Keratinocyte (primary cell): ENCODE results near the gene RRAD.

Experiments used
- CTCF ChIP-seq, 3 experiments: IDR thresholded peaks in 1 of 3; conservative IDR thresholded peaks in 1 of 3; optimal IDR thresholded peaks in 1 of 3; 2 replicates in 2 of 3; 3 replicates in 1 of 3; pipeline versions ENCODE3 to v1.5.1; 2011; ENCODE audit warnings: low read length in 3 of 3, mild to moderate bottlenecking in 3 of 3, moderate library complexity in 2 of 3, control low read depth in 1 of 3, inconsistent platforms in 1 of 3; ENCODE audit not compliant: insufficient read depth in 2 of 3; ENCODE audit errors: extremely low read depth in 1 of 3
- EZH2 ChIP-seq: IDR thresholded peaks from one replicate; pipeline ENCODE4 v1.6.1; 2012; ENCODE audit warnings: inconsistent platforms, mild to moderate bottlenecking, low read length, moderate library complexity

DNA sequence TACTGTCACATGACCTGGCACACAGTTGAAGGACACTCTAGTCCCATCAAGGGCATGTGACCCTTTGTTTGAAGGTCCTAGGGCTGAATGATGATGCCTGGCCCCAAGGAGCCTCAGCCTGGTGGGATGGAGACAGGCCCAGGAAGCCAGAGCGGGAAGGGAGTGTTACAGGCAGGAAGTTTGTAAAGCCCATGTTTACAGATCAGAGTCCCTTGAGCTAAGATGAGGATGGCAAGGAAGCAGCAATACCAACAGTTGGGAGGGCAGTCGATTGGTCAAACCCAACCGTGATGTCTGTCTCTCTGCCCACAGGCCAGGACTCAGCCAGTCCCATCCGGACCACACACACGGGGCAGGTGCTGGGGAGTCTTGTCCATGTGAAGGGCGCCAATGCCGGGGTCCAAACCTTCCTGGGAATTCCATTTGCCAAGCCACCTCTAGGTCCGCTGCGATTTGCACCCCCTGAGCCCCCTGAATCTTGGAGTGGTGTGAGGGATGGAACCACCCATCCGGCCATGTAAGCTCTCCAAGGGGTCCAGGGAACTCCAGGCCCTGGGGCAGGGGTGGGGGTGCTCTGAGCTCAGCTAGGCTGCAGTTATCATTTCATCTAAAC, 12.5 kb upstream of the RRAD start:
- TF ChIP-seq CTCF (optimal IDR thresholded peaks at IDR 0.05 in 1 of 3, IDR thresholded peaks at IDR 0.05 in 1 of 3, conservative IDR thresholded peaks at IDR 0.05 in 1 of 3; ENCODE audit: extremely low read depth in 1 of 3, insufficient read depth in 2 of 3, low read length in 3 of 3) (no peak), EZH2 (no peak)
